HL-60 (cell line): ENCODE results near the gene ITGA5.

Source experiments
- DNase-seq, 2 experiments: peaks; one replicate each; pipeline ENCODE4 v3.0.0-alpha.2; 2010 to 2020; ENCODE audit warnings: low read depth in 1 of 2, low spot score in 1 of 2
- H3K27ac ChIP-seq: fragments of 250-450 bp; sonication (Bioruptor Pico); replicated peaks from 2 replicates; pipeline ENCODE4 v1.5.1; 2020; ENCODE audit warnings: mild to moderate bottlenecking, moderate library complexity
- H3K27me3 ChIP-seq: fragments of 250-450 bp; sonication (Bioruptor Pico); 2 replicates; pipeline ENCODE4 v1.5.1; 2021; ENCODE audit warnings: mild to moderate bottlenecking, moderate library complexity; ENCODE audit not compliant: insufficient read depth, poor library complexity, severe bottlenecking
- H3K4me3 ChIP-seq: replicated peaks from 2 replicates; pipeline ENCODE4 v1.5.1; 2011; ENCODE audit warnings: mild to moderate bottlenecking, control low read depth, low read length; ENCODE audit not compliant: insufficient read depth
- GABPA ChIP-seq: IDR thresholded peaks from 2 replicates; pipeline ENCODE4 v1.6.1; 2012; ENCODE audit warnings: low read depth
- POLR2AphosphoS5 ChIP-seq: IDR thresholded peaks from 2 replicates; pipeline ENCODE4 v1.6.1; 2012; ENCODE audit warnings: low read depth
- REST ChIP-seq: IDR thresholded peaks from 2 replicates; pipeline ENCODE4 v1.6.1; 2012; ENCODE audit warnings: low read depth; ENCODE audit not compliant: insufficient replicate concordance
- SPI1 ChIP-seq: IDR thresholded peaks from 2 replicates; pipeline ENCODE4 v1.6.1; 2012; ENCODE audit warnings: low read depth, mild to moderate bottlenecking, borderline replicate concordance
- TF ChIP-seq, protein P1 (sequence below): IDR thresholded peaks from one replicate; pipeline ENCODE4 v1.5.1; 2011; ENCODE audit warnings: low read length, control low read depth, inconsistent platforms; ENCODE audit not compliant: insufficient read depth

Gene ITGA5

GRCh38 chr12:54460317-54460923 lies 41.4 kb upstream of the ITGA5 start:
- Histone ChIP-seq H3K27me3 (no peaks in the 10 kb centered on the region), H3K27ac (no peak overlapping the region), H3K4me3 (no peak overlapping the region)
- TF ChIP-seq GABPA, result no peak
- DNase-seq, result no peak

- no peak for DNase-seq
- H3K27ac ChIP-seq, result no peak overlapping the region
- no peak overlapping the region for H3K4me3 ChIP-seq
- TF ChIP-seq POLR2AphosphoS5, result no peak
- TF ChIP-seq, protein P1, sequence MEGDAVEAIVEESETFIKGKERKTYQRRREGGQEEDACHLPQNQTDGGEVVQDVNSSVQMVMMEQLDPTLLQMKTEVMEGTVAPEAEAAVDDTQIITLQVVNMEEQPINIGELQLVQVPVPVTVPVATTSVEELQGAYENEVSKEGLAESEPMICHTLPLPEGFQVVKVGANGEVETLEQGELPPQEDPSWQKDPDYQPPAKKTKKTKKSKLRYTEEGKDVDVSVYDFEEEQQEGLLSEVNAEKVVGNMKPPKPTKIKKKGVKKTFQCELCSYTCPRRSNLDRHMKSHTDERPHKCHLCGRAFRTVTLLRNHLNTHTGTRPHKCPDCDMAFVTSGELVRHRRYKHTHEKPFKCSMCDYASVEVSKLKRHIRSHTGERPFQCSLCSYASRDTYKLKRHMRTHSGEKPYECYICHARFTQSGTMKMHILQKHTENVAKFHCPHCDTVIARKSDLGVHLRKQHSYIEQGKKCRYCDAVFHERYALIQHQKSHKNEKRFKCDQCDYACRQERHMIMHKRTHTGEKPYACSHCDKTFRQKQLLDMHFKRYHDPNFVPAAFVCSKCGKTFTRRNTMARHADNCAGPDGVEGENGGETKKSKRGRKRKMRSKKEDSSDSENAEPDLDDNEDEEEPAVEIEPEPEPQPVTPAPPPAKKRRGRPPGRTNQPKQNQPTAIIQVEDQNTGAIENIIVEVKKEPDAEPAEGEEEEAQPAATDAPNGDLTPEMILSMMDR, result no peak
- TF ChIP-seq GABPA, result no peak
- no peak for TF ChIP-seq SPI1
- TF ChIP-seq REST, result no peak
- H3K27me3 ChIP-seq, result no peaks in the 10 kb centered on the region
Observed at GRCh38 chr12:54459355-54459754, 40.3 kb upstream of the ITGA5 start.

GRCh38 chr12:54455760-54456469 lies 36.8 kb upstream of the ITGA5 start:
- no peak overlapping the region for H3K4me3 ChIP-seq
- H3K27ac ChIP-seq, result no peak overlapping the region
- TF ChIP-seq GABPA (no peak), REST (no peak), POLR2AphosphoS5 (no peak), SPI1 (no peak)
- TF ChIP-seq, protein P1, result no peak
- no peaks in the 10 kb centered on the region for H3K27me3 ChIP-seq
- DNase-seq, result no peak

DNA sequence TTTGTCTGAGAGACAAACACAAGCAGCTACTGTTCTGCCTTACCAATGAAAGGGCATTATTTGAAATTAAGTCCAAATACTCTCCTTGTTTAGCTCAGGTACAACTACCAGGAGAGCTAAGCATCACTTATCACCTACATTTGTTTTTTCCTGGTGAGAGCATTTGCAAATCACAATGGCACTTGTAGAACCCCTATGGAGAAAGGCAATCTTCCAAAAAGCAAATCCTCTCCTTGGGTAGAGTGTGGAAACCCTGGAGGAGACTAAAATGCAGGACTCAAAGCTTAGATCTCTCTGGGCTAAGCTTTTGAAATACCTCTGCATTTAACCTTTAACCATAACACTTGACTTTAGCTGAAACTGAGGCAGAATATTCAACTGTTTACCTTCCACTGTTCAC lies 33.6 kb upstream of the ITGA5 start:
- no peak overlapping the region for H3K27ac ChIP-seq
- no peak overlapping the region for H3K4me3 ChIP-seq
- DNase-seq, result no peak
- TF ChIP-seq SPI1, result no peak
- TF ChIP-seq POLR2AphosphoS5, result no peak
- TF ChIP-seq, protein P1, result no peak
- TF ChIP-seq GABPA, result no peak
- TF ChIP-seq REST, result no peak
- H3K27me3 ChIP-seq, result no peaks in the 10 kb centered on the region
